Activated naive CD8-positive, alpha-beta T cell treated with anti-CD3 and anti-CD28 coated beads, Interleukin-2, amount 10 ng/mL, durations not matched to agents 7 days and 5 days (primary cell): Measurements from ENCODE around the gene PLEKHG4. TPM values are rescaled to one million over a fixed set of nuclear protein-coding genes. Genes with fewer than 3 reads are reported as not detected.

Experiments used
- ATAC-seq: fragments of 150-1000 bp; cut with Tn5 transposase; one replicate; pipeline ENCODE4 v1.10.0; 2021; ENCODE audit warnings: low read depth, moderate library complexity
- POLR2A ChIA-PET: fragments of 350-600 bp; sonication (Branson Sonifier 250); formaldehyde crosslinking; loops from one replicate; lab custom pipeline; 2021; ENCODE audit warnings: antibody characterized with exemption; lab: Charles Lee
- DNase-seq: peaks from one replicate; pipeline ENCODE4 v3.0.0; 2021
- H3K27ac Mint-ChIP-seq: one replicate; pipeline ENCODE4 v1.8.0; 2022; ENCODE audit warnings: mild to moderate bottlenecking, mixed read lengths
- H3K27me3 Mint-ChIP-seq: one replicate; pipeline ENCODE4 v1.8.0; 2022; ENCODE audit warnings: mild to moderate bottlenecking, moderate library complexity, mixed read lengths
- H3K36me3 Mint-ChIP-seq: one replicate; pipeline ENCODE4 v1.8.0; 2021; ENCODE audit warnings: mild to moderate bottlenecking, mixed read lengths
- H3K4me1 Mint-ChIP-seq: one replicate; pipeline ENCODE4 v1.8.0; 2021; ENCODE audit warnings: mixed read lengths
- H3K4me3 Mint-ChIP-seq: one replicate; pipeline ENCODE4 v1.8.0; 2022; ENCODE audit warnings: mild to moderate bottlenecking, moderate library complexity, mixed read lengths
- H3K9me3 Mint-ChIP-seq: one replicate; pipeline ENCODE4 v1.8.0; 2021; ENCODE audit warnings: mixed read lengths
- total RNA-seq, 2 experiments: library from RNA; stranded (reverse); gene quantifications; one replicate each; pipeline ENCODE4 v1.2.3, GENCODE V29; 2021

Gene PLEKHG4
- total RNA-seq, 2 experiments from 2014 or later = 15.7 to 18.2 TPM

- no peak overlapping the region for H3K4me3 Mint-ChIP-seq
- ATAC-seq = no peak
- POLR2A ChIA-PET = no interaction called here
- H3K36me3 Mint-ChIP-seq = no peaks in the 10 kb centered on the region
- peaks cover 12% of the 10 kb centered on the region for H3K4me1 Mint-ChIP-seq
- H3K9me3 Mint-ChIP-seq = no peaks in the 10 kb centered on the region
- DNase-seq = no peak
- no peak overlapping the region for H3K27ac Mint-ChIP-seq
- peaks cover 2% of the 10 kb centered on the region for H3K27me3 Mint-ChIP-seq
Observed at GRCh38 chr16:67291461-67291860, 12.1 kb downstream of the PLEKHG4 start.

DNA sequence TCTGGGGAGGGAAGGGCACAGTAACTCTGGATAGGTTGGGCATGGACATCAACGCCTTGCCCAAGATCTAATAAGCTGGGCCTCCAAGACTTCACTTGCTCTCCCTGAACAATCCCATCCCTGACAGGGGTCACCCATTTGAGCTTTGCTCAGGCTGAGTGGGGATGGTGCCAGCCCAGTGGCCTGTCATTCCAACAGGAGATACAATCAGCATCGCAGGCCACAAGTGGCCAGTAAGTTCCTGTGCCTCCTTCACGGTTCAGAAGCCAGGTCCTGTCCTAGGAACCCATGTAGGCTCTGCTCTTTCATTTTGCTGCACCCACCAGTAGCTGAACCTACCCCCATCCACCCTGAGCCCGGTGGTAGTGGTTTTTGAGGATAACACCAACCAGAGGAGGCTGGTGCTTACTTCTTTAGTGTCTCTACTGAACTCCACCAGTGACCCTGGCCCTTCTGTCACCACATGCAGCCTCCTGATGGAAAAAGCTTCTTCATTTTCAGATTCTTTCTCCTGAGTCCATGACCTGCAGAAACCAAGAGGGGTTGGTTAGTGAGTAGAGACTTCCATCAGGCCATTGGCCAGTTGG is 14.9 kb downstream of the PLEKHG4 start:
- Mint-ChIP-seq H3K27ac (peak overlapping the region; percentile 37), H3K4me3 (no peak overlapping the region), H3K4me1 (peaks cover 12% of the 10 kb centered on the region), H3K27me3 (peaks cover 4% of the 10 kb centered on the region), H3K9me3 (no peaks in the 10 kb centered on the region), H3K36me3 (no peaks in the 10 kb centered on the region)
- POLR2A ChIA-PET = no interaction called here
- ATAC-seq (no peak), DNase-seq (no peak)

GRCh38 chr16:67294938-67295361 is 15.6 kb downstream of the PLEKHG4 start:
- Mint-ChIP-seq H3K9me3 (no peaks in the 10 kb centered on the region), H3K27me3 (peaks cover 4% of the 10 kb centered on the region), H3K4me1 (peaks cover 6% of the 10 kb centered on the region), H3K27ac (no peak overlapping the region), H3K36me3 (no peaks in the 10 kb centered on the region), H3K4me3 (no peak overlapping the region)
- no peak for DNase-seq
- no peak for ATAC-seq
- POLR2A ChIA-PET = no interaction called here

DNA sequence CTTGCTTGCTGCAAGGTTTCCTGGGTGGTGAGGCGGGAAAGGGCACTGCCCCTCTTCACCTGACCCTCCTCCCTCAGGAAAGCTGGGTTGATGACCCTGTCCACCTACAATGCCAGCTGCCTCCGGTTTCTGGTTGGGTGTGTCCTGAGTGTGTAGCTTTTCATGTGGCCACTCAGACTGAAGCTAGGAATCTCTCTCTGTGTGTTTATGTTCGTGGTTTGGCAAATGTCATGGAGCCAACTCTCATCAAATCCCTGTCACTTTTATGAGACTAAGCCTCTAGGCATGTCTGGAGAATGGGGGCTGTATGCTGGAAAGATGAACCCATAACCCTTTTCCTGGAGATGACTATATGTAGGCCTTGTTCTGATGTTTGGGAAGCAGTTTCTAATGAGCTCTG is 17.1 kb downstream of the PLEKHG4 start:
- DNase-seq (no peak), ATAC-seq (no peak)
- H3K36me3 Mint-ChIP-seq = no peaks in the 10 kb centered on the region
- H3K9me3 Mint-ChIP-seq = no peaks in the 10 kb centered on the region
- H3K4me3 Mint-ChIP-seq = no peak overlapping the region
- POLR2A ChIA-PET = no interaction called here
- H3K27ac Mint-ChIP-seq = no peak overlapping the region
- peaks cover 4% of the 10 kb centered on the region for H3K27me3 Mint-ChIP-seq
- peaks cover 3% of the 10 kb centered on the region for H3K4me1 Mint-ChIP-seq

DNA sequence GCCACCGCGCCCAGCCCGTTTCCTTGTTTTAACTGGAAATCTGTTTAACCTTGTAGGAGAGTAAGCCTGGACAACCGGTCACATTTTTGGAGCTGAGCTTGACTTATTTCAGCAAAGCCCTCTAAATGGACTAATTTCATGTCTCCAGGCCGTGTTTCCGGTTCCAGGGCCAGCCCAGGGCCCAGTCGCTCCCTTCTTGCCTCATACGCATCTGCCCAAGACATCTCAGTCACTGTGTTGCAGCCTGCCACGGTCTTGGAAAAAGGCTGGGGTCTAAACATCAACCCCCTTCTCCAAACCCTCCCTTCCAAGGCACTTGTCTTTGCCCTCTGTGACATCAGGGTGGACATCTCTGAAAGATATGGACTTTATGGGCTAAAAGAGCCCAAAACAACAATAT is 18.9 kb downstream of the PLEKHG4 start:
- peaks cover 3% of the 10 kb centered on the region for H3K4me1 Mint-ChIP-seq
- no peaks in the 10 kb centered on the region for H3K9me3 Mint-ChIP-seq
- no peaks in the 10 kb centered on the region for H3K36me3 Mint-ChIP-seq
- no peak overlapping the region for H3K27ac Mint-ChIP-seq
- H3K4me3 Mint-ChIP-seq = no peak overlapping the region
- ATAC-seq = no peak
- no peak for DNase-seq
- peaks cover 2% of the 10 kb centered on the region for H3K27me3 Mint-ChIP-seq
- POLR2A ChIA-PET = interaction anchor here (0.8 kb wide), 1 partner anchor 12 kb away, joined by 3 read pairs; no protein-coding TSS in a partner anchor

GRCh38 chr16:67299269-67299668 is 19.9 kb downstream of the PLEKHG4 start:
- H3K27me3 Mint-ChIP-seq = peaks cover 2% of the 10 kb centered on the region
- H3K4me1 Mint-ChIP-seq = peaks cover 3% of the 10 kb centered on the region
- POLR2A ChIA-PET = interaction anchor here (0.6 kb wide), 1 partner anchor 39 kb away, joined by 6 read pairs; no protein-coding TSS in a partner anchor
- no peaks in the 10 kb centered on the region for H3K36me3 Mint-ChIP-seq
- H3K9me3 Mint-ChIP-seq = no peaks in the 10 kb centered on the region
- no peak overlapping the region for H3K27ac Mint-ChIP-seq
- ATAC-seq (no peak), DNase-seq (no peak)
- no peak overlapping the region for H3K4me3 Mint-ChIP-seq

- H3K4me1 Mint-ChIP-seq = peaks cover 2% of the 10 kb centered on the region
- DNase-seq (no peak), ATAC-seq (no peak)
- POLR2A ChIA-PET = no interaction called here
- no peaks in the 10 kb centered on the region for H3K36me3 Mint-ChIP-seq
- H3K4me3 Mint-ChIP-seq = no peak overlapping the region
- no peaks in the 10 kb centered on the region for H3K9me3 Mint-ChIP-seq
- no peak overlapping the region for H3K27ac Mint-ChIP-seq
- H3K27me3 Mint-ChIP-seq = peaks cover 6% of the 10 kb centered on the region
Observed at GRCh38 chr16:67301080-67301782, 21.9 kb downstream of the PLEKHG4 start.

GRCh38 chr16:67302076-67302475 is 22.7 kb downstream of the PLEKHG4 start:
- POLR2A ChIA-PET = no interaction called here
- Mint-ChIP-seq H3K4me1 (no peaks in the 10 kb centered on the region), H3K36me3 (no peaks in the 10 kb centered on the region)

GRCh38 chr16:67302970-67303369 is 23.6 kb downstream of the PLEKHG4 start:
- Mint-ChIP-seq H3K9me3 (no peaks in the 10 kb centered on the region), H3K4me1 (peaks cover under 1% of the 10 kb centered on the region), H3K4me3 (no peak overlapping the region), H3K27me3 (peaks cover 6% of the 10 kb centered on the region), H3K36me3 (no peaks in the 10 kb centered on the region), H3K27ac (no peak overlapping the region)
- DNase-seq = no peak
- POLR2A ChIA-PET = interaction anchor here (0.5 kb wide), 1 partner anchor 63 kb away, joined by 3 read pairs; no protein-coding TSS in a partner anchor
- ATAC-seq = no peak

More at GRCh38 chr16:67302076-67302475, 22.7 kb downstream of the PLEKHG4 start:
- ATAC-seq = no peak
- DNase-seq = no peak
- Mint-ChIP-seq H3K27ac (no peak overlapping the region), H3K9me3 (no peaks in the 10 kb centered on the region), H3K27me3 (peaks cover 6% of the 10 kb centered on the region), H3K4me3 (no peak overlapping the region)

- Mint-ChIP-seq H3K4me1 (peaks cover 6% of the 10 kb centered on the region), H3K27me3 (peaks cover 4% of the 10 kb centered on the region), H3K36me3 (no peaks in the 10 kb centered on the region), H3K9me3 (no peaks in the 10 kb centered on the region), H3K4me3 (no peak overlapping the region), H3K27ac (no peak overlapping the region)
- no peak for ATAC-seq
- POLR2A ChIA-PET = no interaction called here
- no peak for DNase-seq
Observed at GRCh38 chr16:67304020-67304419, 24.7 kb downstream of the PLEKHG4 start.

GRCh38 chr16:67305216-67306071 is 26.1 kb downstream of the PLEKHG4 start:
- Mint-ChIP-seq H3K36me3 (no peaks in the 10 kb centered on the region), H3K9me3 (no peaks in the 10 kb centered on the region), H3K27ac (no peak overlapping the region), H3K27me3 (peaks cover 4% of the 10 kb centered on the region), H3K4me3 (no peak overlapping the region), H3K4me1 (peaks cover 6% of the 10 kb centered on the region)
- no peak for ATAC-seq
- DNase-seq = no peak
- POLR2A ChIA-PET = no interaction called here

DNA sequence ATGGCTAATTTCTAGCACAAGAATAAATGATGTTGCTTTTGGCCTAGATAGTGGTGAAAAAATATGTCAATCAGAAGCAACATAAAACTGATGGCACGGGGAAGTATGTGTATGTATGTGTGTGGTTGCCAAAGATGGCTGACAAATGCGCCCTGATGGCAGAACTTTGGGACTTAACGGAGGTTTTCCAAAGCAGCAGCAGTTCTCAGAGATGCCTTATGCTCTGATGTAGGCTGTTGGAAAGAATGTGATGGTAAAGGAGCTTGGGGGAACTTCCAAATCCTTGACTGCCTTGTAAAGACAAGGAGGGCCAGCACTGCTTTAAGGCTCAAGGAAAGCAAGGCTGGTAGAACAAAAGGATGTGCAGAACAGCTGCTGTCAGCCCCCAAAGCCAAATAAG is 31.2 kb downstream of the PLEKHG4 start:
- Mint-ChIP-seq H3K27ac (no peak overlapping the region), H3K4me3 (no peak overlapping the region), H3K4me1 (peaks cover 20% of the 10 kb centered on the region), H3K9me3 (no peaks in the 10 kb centered on the region), H3K36me3 (peaks cover 1% of the 10 kb centered on the region), H3K27me3 (peaks cover 4% of the 10 kb centered on the region)
- ATAC-seq (no peak), DNase-seq (no peak)
- POLR2A ChIA-PET = no interaction called here
